H1 (cell line): ENCODE data around the gene HOMER2. TPM values are rescaled to one million over a fixed set of nuclear protein-coding genes. Genes with fewer than 3 reads are reported as not detected.

ENCODE experiments used
- CTCF ChIA-PET: fragments of 300-600 bp; sonication (Branson Sonifier 250); formaldehyde crosslinking; loops from one replicate; lab custom pipeline; 2021; ENCODE audit not compliant: partially characterized antibody; lab: Charles Lee
- POLR2A ChIA-PET: fragments of 300-600 bp; sonication (Branson Sonifier 250); formaldehyde crosslinking; loops from one replicate; lab custom pipeline; 2021; ENCODE audit warnings: inconsistent platforms; ENCODE audit not compliant: partially characterized antibody; lab: Charles Lee
- DNase-seq, 2 experiments: peaks; one replicate each; pipeline versions ENCODE4 v3.0.0 to v3.0.0-alpha.2; 2010 to 2022; ENCODE audit warnings: low spot score in 2 of 2, low read depth in 1 of 2, mixed read lengths in 1 of 2
- FAIRE-seq: peaks from 2 replicates; lab custom pipeline; 2011; peaks lifted over from hg19 to GRCh38; lab: Jason Lieb, UNC
- H2AFZ ChIP-seq: 2 replicates; pipeline ENCODE4 v1.8.1; 2012; ENCODE audit warnings: low read length, inconsistent platforms
- H2AK5ac ChIP-seq: 2 replicates; pipeline ENCODE4 v1.6.1; 2013; ENCODE audit warnings: low read depth, low read length
- H2BK120ac ChIP-seq: replicated peaks from 2 replicates; pipeline ENCODE3; 2013; ENCODE audit warnings: low read depth, low read length, inconsistent platforms
- H2BK12ac ChIP-seq: 2 replicates; pipeline ENCODE4 v1.6.1; 2013; ENCODE audit warnings: low read depth, low read length
- H2BK15ac ChIP-seq: 2 replicates; pipeline ENCODE4 v1.6.1; 2013; ENCODE audit warnings: low read length
- H2BK20ac ChIP-seq: 2 replicates; pipeline ENCODE4 v1.6.1; 2013; ENCODE audit warnings: low read length
- H2BK5ac ChIP-seq: 2 replicates; pipeline ENCODE4 v1.6.1; 2013; ENCODE audit warnings: low read depth, low read length
- H3K14ac ChIP-seq: 2 replicates; pipeline ENCODE4 v1.6.1; 2013; ENCODE audit warnings: inconsistent platforms; ENCODE audit not compliant: insufficient read length
- H3K18ac ChIP-seq: 2 replicates; pipeline ENCODE4 v1.6.1; 2013; ENCODE audit warnings: low read length; ENCODE audit errors: extremely low read depth
- H3K23ac ChIP-seq: 2 replicates; pipeline ENCODE4 v1.6.1; 2013; ENCODE audit warnings: inconsistent platforms; ENCODE audit not compliant: insufficient read length
- H3K23me2 ChIP-seq: 2 replicates; pipeline ENCODE4 v1.6.1; 2013; ENCODE audit warnings: low read depth, low read length
- H3K27ac ChIP-seq: 2 replicates; pipeline ENCODE4 v1.6.1; 2011; ENCODE audit warnings: low read depth, low read length, inconsistent platforms
- H3K27me3 ChIP-seq, 4 experiments: replicated peaks in 1 of 4; 1 replicate in 1 of 4; 2 replicates in 3 of 4; pipeline versions ENCODE4 v1.6.1 to v1.8.1; 2011 to 2013; ENCODE audit warnings: low read length in 3 of 4, mild to moderate bottlenecking in 3 of 4, inconsistent platforms in 2 of 4, mixed read lengths in 2 of 4, moderate library complexity in 1 of 4; ENCODE audit not compliant: control insufficient read depth in 3 of 4, insufficient read depth in 3 of 4; ENCODE audit errors: extremely low read depth in 1 of 4
- H3K36me3 ChIP-seq, 4 experiments: 2 replicates each; pipeline versions ENCODE4 v1.6.1 to v1.8.1; 2011 to 2013; ENCODE audit warnings: mild to moderate bottlenecking in 4 of 4, low read length in 3 of 4, moderate library complexity in 2 of 4, control low read depth in 1 of 4, inconsistent platforms in 1 of 4; ENCODE audit not compliant: insufficient read depth in 4 of 4, control insufficient read depth in 2 of 4
- H3K4ac ChIP-seq: replicated peaks from 2 replicates; pipeline ENCODE3; 2013; ENCODE audit warnings: low read length, low read depth, mixed read lengths, inconsistent platforms; ENCODE audit not compliant: insufficient read length
- H3K4me1 ChIP-seq, 4 experiments: replicated peaks in 1 of 4; 1 replicate in 1 of 4; 2 replicates in 3 of 4; pipeline versions ENCODE4 v1.6.1 to v1.8.1; 2011 to 2013; ENCODE audit warnings: low read length in 3 of 4, inconsistent platforms in 2 of 4, mixed read lengths in 1 of 4; ENCODE audit not compliant: insufficient read depth in 4 of 4, control insufficient read depth in 3 of 4
- H3K4me2 ChIP-seq, 2 experiments: 2 replicates each; pipeline versions ENCODE4 v1.6.1 to v1.8.1; 2011 to 2013; ENCODE audit warnings: low read depth in 2 of 2, low read length in 2 of 2, control low read depth in 1 of 2, inconsistent platforms in 1 of 2, mild to moderate bottlenecking in 1 of 2; ENCODE audit not compliant: insufficient read depth in 1 of 2
- H3K4me3 ChIP-seq, 4 experiments: fragments of 200-600, 300-600 bp in 1 of 4; sonication (generic), shearing (Covaris generic), sonication (Bioruptor Twin) in 1 of 4; 2 replicates each; pipeline versions ENCODE4 v1.5.1 to v1.8.1; 2011 to 2016; ENCODE audit warnings: low read length in 4 of 4, low read depth in 3 of 4, control low read depth in 2 of 4, inconsistent platforms in 2 of 4, mild to moderate bottlenecking in 2 of 4, mixed read lengths in 1 of 4, moderate library complexity in 1 of 4; ENCODE audit not compliant: insufficient read depth in 2 of 4; ENCODE audit errors: extremely low read depth in 1 of 4
- H3K56ac ChIP-seq: replicated peaks from 2 replicates; pipeline ENCODE3; 2013; ENCODE audit warnings: low read depth, mild to moderate bottlenecking, mixed read lengths, low read length, inconsistent platforms; ENCODE audit not compliant: insufficient read length
- H3K79me1 ChIP-seq: 2 replicates; pipeline ENCODE4 v1.6.1; 2013; ENCODE audit warnings: low read depth, low read length, control low read depth
- H3K79me2 ChIP-seq, 2 experiments: 2 replicates each; pipeline versions ENCODE4 v1.6.1 to v1.8.1; 2012 to 2013; ENCODE audit warnings: low read length in 2 of 2, mild to moderate bottlenecking in 2 of 2, inconsistent platforms in 1 of 2; ENCODE audit not compliant: insufficient read depth in 2 of 2, control insufficient read depth in 1 of 2
- H3K9ac ChIP-seq, 4 experiments: replicated peaks in 1 of 4; 1 replicate in 1 of 4; 2 replicates in 3 of 4; pipeline versions ENCODE4 v1.6.1 to v1.8.1; 2011 to 2013; ENCODE audit warnings: low read depth in 3 of 4, low read length in 3 of 4, control low read depth in 2 of 4, mild to moderate bottlenecking in 2 of 4, moderate library complexity in 2 of 4, inconsistent platforms in 1 of 4; ENCODE audit errors: extremely low read depth in 1 of 4
- H3K9me3 ChIP-seq, 2 experiments: 2 replicates each; pipeline versions ENCODE4 v1.6.1 to v1.8.1; 2012 to 2013; ENCODE audit warnings: mild to moderate bottlenecking in 2 of 2, moderate library complexity in 2 of 2, control low read depth in 1 of 2, inconsistent platforms in 1 of 2, low read depth in 1 of 2, low read length in 1 of 2, mixed read lengths in 1 of 2; ENCODE audit not compliant: insufficient read depth in 2 of 2
- H4K20me1 ChIP-seq, 2 experiments: replicated peaks in 1 of 2; 2 replicates each; pipeline versions ENCODE3 to v1.8.1; 2011 to 2013; ENCODE audit warnings: inconsistent platforms in 2 of 2, low read length in 2 of 2, mild to moderate bottlenecking in 1 of 2; ENCODE audit not compliant: insufficient read depth in 2 of 2, control insufficient read depth in 1 of 2
- H4K5ac ChIP-seq: 2 replicates; pipeline ENCODE4 v1.6.1; 2013; ENCODE audit warnings: low read length, low read depth, mixed read lengths, inconsistent platforms; ENCODE audit not compliant: insufficient read length
- H4K8ac ChIP-seq: 2 replicates; pipeline ENCODE4 v1.8.0; 2013; ENCODE audit warnings: mild to moderate bottlenecking, moderate library complexity, low read length, inconsistent platforms; ENCODE audit not compliant: insufficient read depth; ENCODE audit errors: extremely low read depth
- H4K91ac ChIP-seq: replicated peaks from 2 replicates; pipeline ENCODE3; 2013; ENCODE audit warnings: low read length, mixed read lengths, inconsistent platforms; ENCODE audit not compliant: insufficient read length
- BACH1 ChIP-seq: IDR thresholded peaks from 2 replicates; pipeline ENCODE4 v1.6.1; 2012; ENCODE audit warnings: low read length, improper control_type of control experiment
- CTBP2 ChIP-seq: IDR thresholded peaks from 2 replicates; pipeline ENCODE4 v1.7.0; 2011; ENCODE audit warnings: borderline replicate concordance, mild to moderate bottlenecking, moderate library complexity, mixed read lengths, low read length; ENCODE audit not compliant: insufficient read depth, insufficient read length
- JUN ChIP-seq: IDR thresholded peaks from 2 replicates; pipeline ENCODE4 v1.6.1; 2011; ENCODE audit warnings: low read depth, mild to moderate bottlenecking, improper control_type of control experiment, low read length
- KDM5A ChIP-seq: fragments of 200-600 bp; IDR thresholded peaks from 2 replicates; pipeline ENCODE4 v1.7.1; 2012; ENCODE audit warnings: mild to moderate bottlenecking, low read length, inconsistent platforms, mixed read lengths
- POU5F1 ChIP-seq: IDR thresholded peaks from 2 replicates; pipeline ENCODE4 v1.6.1; 2011; ENCODE audit warnings: low read depth, mild to moderate bottlenecking, low read length, moderate library complexity
- RAD21 ChIP-seq, 2 experiments: IDR thresholded peaks in 1 of 2; conservative IDR thresholded peaks in 1 of 2; 2 replicates each; pipeline ENCODE4 v1.6.1; 2011; ENCODE audit warnings: low read depth in 2 of 2, low read length in 2 of 2, improper control_type of control experiment in 1 of 2, inconsistent platforms in 1 of 2, mild to moderate bottlenecking in 1 of 2, moderate library complexity in 1 of 2
- RBBP5 ChIP-seq: IDR thresholded peaks from 2 replicates; pipeline ENCODE4 v1.7.1; 2012; ENCODE audit warnings: low read depth, mild to moderate bottlenecking, inconsistent platforms, low read length, moderate library complexity, borderline replicate concordance
- RFX5 ChIP-seq: IDR thresholded peaks from 2 replicates; pipeline ENCODE4 v1.6.1; 2011; ENCODE audit warnings: low read depth, low read length, improper control_type of control experiment, borderline replicate concordance
- WGBS, 2 experiments: shearing (Covaris generic) in 1 of 2; methylation state at CpG; one replicate each; pipeline versions ENCODE4 v1.1.6 to v1.1.7; 2013 to 2015; ENCODE audit warnings: low lambda C conversion rate in 2 of 2, mixed read lengths in 2 of 2, inconsistent platforms in 1 of 2, low coverage in 1 of 2, missing lambda C conversion rate in 1 of 2; ENCODE audit not compliant: insufficient replicate concordance in 2 of 2, insufficient coverage in 1 of 2, insufficient read length in 1 of 2; ENCODE audit errors: extremely low coverage in 1 of 2, missing lambda C conversion rate in 1 of 2; 5-methylcytosine and 5-hydroxymethylcytosine counted together
- polyA plus RNA-seq, 7 experiments: library from polyadenylated mRNA; depleted of rRNA in 3 of 7; stranded (reverse) in 5 of 7; unstranded in 2 of 7; fragments of >200 nt in 5 of 7; fragments of 200-250 nt in 2 of 7; gene quantifications; 1 replicate in 5 of 7; 2 replicates in 1 of 7; 4 replicates in 1 of 7; pipeline versions ENCODE4 v1.2.1 to v1.2.3, GENCODE V29; 2011 to 2013; ENCODE audit warnings: missing spikeins in 2 of 7, mixed read lengths in 2 of 7
- total RNA-seq: library from RNA; stranded (reverse); fragmentation: NEBNext Ultra II Directional; extraction: Animal tissue kit (Norgen Biotek cat#: 25700); gene quantifications from 2 replicates; pipeline ENCODE4 v1.2.1, GENCODE V29; 2021

Gene HOMER2
- total and polyA plus RNA-seq, 2 of the 8 experiments (the other 6 are each of a cell fraction or from before 2014, with no cell fraction given) = 12.5 to 27.6 TPM

DNA sequence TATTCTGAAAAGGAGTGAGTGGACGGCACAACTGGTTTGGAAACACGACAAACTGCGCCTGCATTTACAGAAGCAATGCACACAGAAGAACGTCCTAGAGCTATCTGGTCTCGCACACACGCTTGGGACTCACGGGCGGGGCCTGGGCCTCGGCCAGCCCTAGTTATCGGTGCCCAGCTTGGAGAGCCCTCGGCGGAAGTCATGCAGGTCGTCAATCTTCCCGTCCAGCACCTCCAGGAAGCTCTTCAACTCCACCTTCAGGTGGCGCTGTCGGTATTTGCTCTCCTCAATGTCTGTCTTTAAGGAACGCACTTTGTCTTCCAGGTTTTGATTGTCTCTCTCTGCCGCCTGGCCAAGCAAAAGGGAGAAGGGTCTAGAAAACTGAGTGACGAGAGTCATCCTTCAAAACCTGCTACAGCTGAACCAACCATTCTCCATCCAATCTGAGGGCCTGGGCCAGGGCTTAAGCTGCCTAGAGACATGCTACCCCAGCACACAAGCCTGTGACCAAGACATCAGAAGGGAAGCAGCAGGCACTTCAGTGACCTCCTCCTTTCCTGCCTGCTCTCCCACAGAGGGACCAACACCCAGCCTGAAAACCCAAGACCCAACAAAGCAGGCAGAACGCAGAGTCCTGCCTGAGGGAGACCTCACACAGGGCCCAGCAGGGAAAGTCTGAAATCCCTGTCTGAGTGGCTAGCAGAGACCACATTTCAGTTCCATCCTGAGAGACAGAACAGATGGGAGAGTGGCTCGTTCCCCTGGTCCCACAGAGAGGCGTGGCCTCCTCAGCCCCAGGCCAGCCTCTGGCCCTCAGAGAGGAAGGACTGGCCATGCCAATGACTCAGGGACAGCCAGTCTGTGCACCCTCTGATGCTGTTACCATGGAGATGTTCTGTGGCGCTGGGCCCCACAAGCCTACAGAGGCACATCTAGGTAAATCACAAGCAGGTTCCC lies 102.7 kb downstream of the HOMER2 start:
- 0 out of 2 replicates have a peak overlapping the region, but pooled peaks have one; percentile 58 for H4K8ac ChIP-seq
- DNase-seq (peak; percentile 81 to 83), FAIRE-seq (no peak)
- peak overlapping the region; percentile 91; the same call in 1 of the 2 replicates for H2BK12ac ChIP-seq
- ChIA-PET POLR2A (no interaction called here), CTCF (interaction anchor here (0.6 to 4.1 kb wide), 45 partner anchors 9 to 286 kb away, joined by 3 to 27 read pairs (median 4); partner anchors contain the start of gene C15orf40)
- H3K4me3 ChIP-seq = no peak overlapping the region
- H2BK120ac ChIP-seq = no peak overlapping the region
- H4K5ac ChIP-seq = peak overlapping the region; percentile 54
- no peak overlapping the region for H3K23ac ChIP-seq
- H3K79me2 ChIP-seq = no peaks in the 10 kb centered on the region
- no peak overlapping the region for H4K91ac ChIP-seq
- H3K18ac ChIP-seq = 0 out of 2 replicates have a peak overlapping the region, but pooled peaks have one; percentile 44
- H3K9me3 ChIP-seq = no peaks in the 10 kb centered on the region
- H2BK15ac ChIP-seq = peak overlapping the region; percentile 83
- no peaks in the 10 kb centered on the region for H3K27me3 ChIP-seq
- no peak overlapping the region for H2AK5ac ChIP-seq
- H3K4ac ChIP-seq = peak overlapping the region; percentile 2
- H3K9ac ChIP-seq = no peak overlapping the region
- H3K56ac ChIP-seq = no peak overlapping the region
- H3K36me3 ChIP-seq = no peaks in the 10 kb centered on the region
- H2AFZ ChIP-seq = peak overlapping the region; percentile 98
- WGBS, 2 experiments = 28% methylated on average over 23 of the region's 23 CpGs; no CpG with 5 or more reads in 1 of the 2 experiments
- H2BK5ac ChIP-seq = 0 out of 2 replicates have a peak overlapping the region, but pooled peaks have one; percentile 53
- no peak overlapping the region for H2BK20ac ChIP-seq
- H4K20me1 ChIP-seq = no peaks in the 10 kb centered on the region
- no peak overlapping the region for H3K14ac ChIP-seq
- peaks cover 0 to 7% (median 3%) of the 10 kb centered on the region in 4 experiments; a peak in 5 of 7 replicates for H3K4me1 ChIP-seq
- no peaks in the 10 kb centered on the region; the same call in 1 of the 2 replicates for H3K23me2 ChIP-seq
- no peaks in the 10 kb centered on the region for H3K79me1 ChIP-seq
- peak overlapping the region; percentile 29; the same call in 1 of the 2 replicates for H3K27ac ChIP-seq
- H3K4me2 ChIP-seq = peak overlapping the region; percentile 3 to 45; a peak in 3 of 4 replicates
- no peak for TF ChIP-seq BACH1
- peak; percentile 42; the same call in 1 of the 2 replicates for TF ChIP-seq RFX5
- TF ChIP-seq KDM5A = no peak
- TF ChIP-seq CTBP2 = no peak
- no peak for TF ChIP-seq JUN
- no peak for TF ChIP-seq RBBP5
- TF ChIP-seq POU5F1 = no peak
- TF ChIP-seq RAD21 (IDR thresholded peaks at IDR 0.05 in 1 of 2, conservative IDR thresholded peaks at IDR 0.05 in 1 of 2; ENCODE audit: low read depth in 2 of 2, low read length in 2 of 2) = peak; percentile 93 to 94
